DND-41 (cell line): ENCODE results near the gene CTNS.

Experiments used
- ATAC-seq: fragments of 200-7000 bp; cut with Tn5 transposase; 3 replicates; pipeline ENCODE4 v1.9.1; 2021; ENCODE audit warnings: low read depth; ENCODE audit not compliant: insufficient read depth
- DNase-seq: peaks from one replicate; pipeline ENCODE4 v3.0.0-alpha.2; 2020
- H2AFZ ChIP-seq: 2 replicates; pipeline ENCODE4 v1.6.0; 2012; ENCODE audit warnings: low read depth, low read length
- H3K27ac ChIP-seq: 2 replicates; pipeline ENCODE4 v1.5.1; 2012; ENCODE audit warnings: low read length, inconsistent platforms
- H3K27me3 ChIP-seq: fragments of 200-600 bp; sonication (generic); 2 replicates; pipeline ENCODE4 v1.6.0; 2012; ENCODE audit warnings: low read length, mild to moderate bottlenecking, inconsistent platforms; ENCODE audit not compliant: insufficient read depth, poor library complexity
- H3K36me3 ChIP-seq: 2 replicates; pipeline ENCODE4 v1.5.1; 2012; ENCODE audit warnings: low read length, inconsistent platforms; ENCODE audit not compliant: insufficient read depth
- H3K4me1 ChIP-seq: 2 replicates; pipeline ENCODE4 v1.5.1; 2012; ENCODE audit warnings: mild to moderate bottlenecking, low read length; ENCODE audit not compliant: insufficient read depth
- H3K4me2 ChIP-seq: 2 replicates; pipeline ENCODE4 v1.6.0; 2012; ENCODE audit warnings: mild to moderate bottlenecking, moderate library complexity, low read length, inconsistent platforms; ENCODE audit not compliant: insufficient read depth
- H3K4me3 ChIP-seq, 2 experiments: fragments of 200-600 bp in 1 of 2; shearing (Covaris generic) in 1 of 2; 2 replicates each; pipeline ENCODE4 v1.5.1; 2012 to 2016; ENCODE audit warnings: inconsistent platforms in 2 of 2, low read length in 2 of 2, mild to moderate bottlenecking in 2 of 2, low read depth in 1 of 2, moderate library complexity in 1 of 2
- H3K79me2 ChIP-seq: 2 replicates; pipeline ENCODE4 v1.6.0; 2012; ENCODE audit warnings: low read length, inconsistent platforms; ENCODE audit not compliant: insufficient read depth
- H3K9ac ChIP-seq: 2 replicates; pipeline ENCODE4 v1.6.0; 2012; ENCODE audit warnings: low read depth, mild to moderate bottlenecking, inconsistent platforms, low read length, moderate library complexity
- H3K9me3 ChIP-seq: 2 replicates; pipeline ENCODE4 v1.5.1; 2012; ENCODE audit warnings: low read length, moderate library complexity, mild to moderate bottlenecking, inconsistent platforms; ENCODE audit not compliant: insufficient read depth, severe bottlenecking
- H4K20me1 ChIP-seq: 2 replicates; pipeline ENCODE4 v1.6.0; 2012; ENCODE audit warnings: low read length; ENCODE audit not compliant: insufficient read depth
- EZH2 ChIP-seq: IDR thresholded peaks from 3 replicates; pipeline ENCODE4 v1.6.1; 2012; ENCODE audit warnings: borderline replicate concordance, low read depth, mild to moderate bottlenecking, moderate library complexity, low read length, inconsistent platforms; ENCODE audit not compliant: severe bottlenecking
- TF ChIP-seq, protein P1 (sequence below): IDR thresholded peaks from 2 replicates; pipeline ENCODE4 v1.5.1; 2012; ENCODE audit warnings: borderline replicate concordance, low read length, moderate library complexity, mild to moderate bottlenecking; ENCODE audit not compliant: poor library complexity, severe bottlenecking; ENCODE audit errors: extremely low read depth

Gene CTNS

DNA sequence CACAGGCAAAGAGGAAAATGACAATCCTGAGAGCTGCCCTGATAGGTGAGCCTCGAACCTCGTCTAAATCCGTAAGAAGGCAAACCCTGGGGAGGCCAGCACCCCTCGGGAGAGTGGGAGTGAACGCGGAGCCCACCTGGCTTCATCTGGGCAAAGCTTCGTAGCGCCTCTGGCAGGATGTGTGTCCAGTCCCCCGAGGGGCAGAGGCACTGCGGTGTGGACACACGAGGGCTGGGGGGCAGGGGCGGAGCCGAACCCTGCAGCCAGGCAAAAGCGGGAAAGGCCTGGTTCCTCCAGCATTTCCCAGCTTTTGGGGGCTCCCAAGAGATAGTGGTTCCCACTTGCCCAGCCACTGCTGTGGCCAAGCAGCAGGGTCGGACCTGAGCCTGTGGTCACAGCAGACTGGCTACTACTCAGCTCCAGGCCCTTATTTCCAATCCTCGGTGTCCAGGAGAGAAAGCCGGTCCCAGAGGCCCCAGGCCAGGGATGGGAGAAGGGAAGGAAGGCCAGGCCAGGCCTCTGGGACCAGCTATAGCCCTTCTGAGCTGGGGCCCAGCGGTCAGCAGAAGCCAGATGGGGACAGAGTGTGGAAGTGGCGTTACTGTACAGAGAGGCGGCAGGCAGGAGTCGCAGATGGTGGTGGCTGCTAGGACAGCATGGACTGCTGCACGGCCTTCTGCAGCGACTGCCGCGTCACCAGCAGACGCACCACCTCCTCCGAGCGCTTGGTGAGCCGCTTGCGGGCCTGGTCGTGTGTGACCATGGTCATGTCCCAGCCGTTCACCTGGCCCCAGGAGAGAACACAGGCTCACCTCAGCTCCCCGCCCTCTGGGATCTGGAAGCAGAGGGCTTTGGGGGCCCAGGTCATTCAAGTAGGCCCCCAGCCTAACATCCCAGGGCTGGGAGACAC lies 26.8 kb downstream of the CTNS start:
- no peak overlapping the region for H3K4me2 ChIP-seq
- H3K27ac ChIP-seq = no peak overlapping the region
- H2AFZ ChIP-seq = no peak overlapping the region
- H3K36me3 ChIP-seq = peaks cover 26% of the 10 kb centered on the region
- H3K27me3 ChIP-seq = no peaks in the 10 kb centered on the region
- H3K9ac ChIP-seq = no peak overlapping the region
- H3K79me2 ChIP-seq = peaks cover 11% of the 10 kb centered on the region
- DNase-seq (no peak), ATAC-seq (no peak)
- H4K20me1 ChIP-seq = peaks cover 9% of the 10 kb centered on the region
- peaks cover 15% of the 10 kb centered on the region for H3K4me1 ChIP-seq
- no peak overlapping the region for H3K4me3 ChIP-seq
- TF ChIP-seq, protein P1, sequence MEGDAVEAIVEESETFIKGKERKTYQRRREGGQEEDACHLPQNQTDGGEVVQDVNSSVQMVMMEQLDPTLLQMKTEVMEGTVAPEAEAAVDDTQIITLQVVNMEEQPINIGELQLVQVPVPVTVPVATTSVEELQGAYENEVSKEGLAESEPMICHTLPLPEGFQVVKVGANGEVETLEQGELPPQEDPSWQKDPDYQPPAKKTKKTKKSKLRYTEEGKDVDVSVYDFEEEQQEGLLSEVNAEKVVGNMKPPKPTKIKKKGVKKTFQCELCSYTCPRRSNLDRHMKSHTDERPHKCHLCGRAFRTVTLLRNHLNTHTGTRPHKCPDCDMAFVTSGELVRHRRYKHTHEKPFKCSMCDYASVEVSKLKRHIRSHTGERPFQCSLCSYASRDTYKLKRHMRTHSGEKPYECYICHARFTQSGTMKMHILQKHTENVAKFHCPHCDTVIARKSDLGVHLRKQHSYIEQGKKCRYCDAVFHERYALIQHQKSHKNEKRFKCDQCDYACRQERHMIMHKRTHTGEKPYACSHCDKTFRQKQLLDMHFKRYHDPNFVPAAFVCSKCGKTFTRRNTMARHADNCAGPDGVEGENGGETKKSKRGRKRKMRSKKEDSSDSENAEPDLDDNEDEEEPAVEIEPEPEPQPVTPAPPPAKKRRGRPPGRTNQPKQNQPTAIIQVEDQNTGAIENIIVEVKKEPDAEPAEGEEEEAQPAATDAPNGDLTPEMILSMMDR = no peak
- no peak for TF ChIP-seq EZH2
- H3K9me3 ChIP-seq = no peaks in the 10 kb centered on the region

DNA sequence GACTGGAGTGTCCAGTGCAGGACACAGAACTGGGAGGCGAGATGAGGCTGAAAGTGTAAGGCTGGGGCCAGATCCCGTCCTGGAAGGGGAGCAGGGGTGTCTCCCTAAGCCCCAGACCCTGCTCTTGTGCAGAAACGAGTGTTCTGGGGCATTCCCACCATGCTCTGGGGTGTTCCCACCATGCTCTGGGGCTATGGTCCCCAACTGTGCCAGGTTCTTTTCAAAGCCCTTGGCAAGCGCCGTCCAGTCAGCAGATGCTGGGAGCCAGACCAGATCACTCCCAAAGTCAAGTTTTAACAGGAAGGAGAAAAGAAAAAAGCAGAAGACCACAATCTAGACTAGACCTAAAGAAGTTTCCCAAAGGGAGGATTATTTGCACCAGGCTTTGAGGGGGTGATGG lies 29.3 kb downstream of the CTNS start:
- Histone ChIP-seq H3K4me2 (no peak overlapping the region), H3K9ac (no peak overlapping the region), H3K27me3 (no peaks in the 10 kb centered on the region), H3K4me1 (peaks cover 30% of the 10 kb centered on the region), H4K20me1 (peaks cover 18% of the 10 kb centered on the region), H3K9me3 (no peaks in the 10 kb centered on the region), H3K27ac (no peak overlapping the region), H3K36me3 (peaks cover 24% of the 10 kb centered on the region), H3K79me2 (peaks cover 30% of the 10 kb centered on the region), H2AFZ (no peak overlapping the region), H3K4me3 (no peak overlapping the region)
- TF ChIP-seq EZH2 = no peak
- TF ChIP-seq, protein P1 = no peak
- DNase-seq (no peak), ATAC-seq (no peak)

DNA sequence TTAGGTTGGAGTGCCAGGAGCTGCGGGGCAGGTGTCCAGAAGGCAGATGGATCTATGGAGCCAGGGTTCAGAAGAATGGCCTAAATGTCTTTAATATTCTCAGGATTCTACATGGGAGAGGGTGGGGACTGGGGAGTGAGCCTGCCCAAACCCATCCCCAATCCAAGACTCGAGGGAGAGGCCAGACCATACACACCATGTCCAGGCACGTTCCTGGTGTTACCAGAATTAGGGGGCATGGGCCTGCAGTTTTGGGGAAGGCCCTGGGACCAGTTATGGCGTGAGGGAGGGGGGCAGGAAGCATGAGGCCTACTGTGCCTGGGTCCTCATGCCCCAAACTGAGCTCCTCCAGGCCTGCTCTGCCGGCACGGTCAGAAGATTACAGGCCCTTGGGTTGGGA lies 30.0 kb downstream of the CTNS start:
- no peak for TF ChIP-seq EZH2
- TF ChIP-seq, protein P1 = no peak
- peak overlapping the region; percentile 38; the same call in 1 of the 2 replicates for H3K4me2 ChIP-seq
- H3K4me1 ChIP-seq = peaks cover 30% of the 10 kb centered on the region
- peaks cover 18% of the 10 kb centered on the region for H4K20me1 ChIP-seq
- H3K9ac ChIP-seq = no peak overlapping the region
- H3K9me3 ChIP-seq = no peaks in the 10 kb centered on the region
- H3K27me3 ChIP-seq = no peaks in the 10 kb centered on the region
- DNase-seq (no peak), ATAC-seq (no peak)
- H3K36me3 ChIP-seq = peaks cover 19% of the 10 kb centered on the region
- H3K4me3 ChIP-seq = no peak overlapping the region
- H2AFZ ChIP-seq = no peak overlapping the region
- peaks cover 30% of the 10 kb centered on the region for H3K79me2 ChIP-seq
- no peak overlapping the region for H3K27ac ChIP-seq
